A673 (cell line): Measurements from ENCODE around the gene S100A14. TPM values are rescaled to one million over a fixed set of nuclear protein-coding genes. Genes with fewer than 3 reads are reported as not detected.

Source experiments
- BruUV-seq: library from RNA; stranded (reverse); fragments of 400-500 nt; replicated peaks from 2 replicates; lab custom pipeline; 2021; lab: Mats Ljungman, UMichigan
- CTCF ChIA-PET: fragments of 300-600 bp; sonication (Branson Sonifier 250); formaldehyde crosslinking; loops from one replicate; lab custom pipeline; 2022; ENCODE audit warnings: antibody characterized with exemption; lab: Charles Lee
- POLR2A ChIA-PET: fragments of 300-600 bp; sonication (Branson Sonifier 250); formaldehyde crosslinking; loops from one replicate; lab custom pipeline; 2022; ENCODE audit warnings: antibody characterized with exemption; ENCODE audit not compliant: low non-redundant PET; lab: Charles Lee
- DNase-seq: peaks from one replicate; pipeline ENCODE4 v3.0.0-alpha.2; 2015; ENCODE audit warnings: low spot score
- H3K27ac ChIP-seq: fragments of 200-600 bp; sonication (generic); 2 replicates; pipeline ENCODE4 v1.5.1; 2016; ENCODE audit warnings: mixed run types, low read depth, mild to moderate bottlenecking, mixed read lengths, antibody characterized with exemption, low read length; ENCODE audit not compliant: poor library complexity, severe bottlenecking
- H3K27me3 ChIP-seq: fragments of 200-600 bp; sonication (generic); replicated peaks from 2 replicates; pipeline ENCODE4 v1.6.1; 2017; ENCODE audit warnings: mixed run types, low read depth, mild to moderate bottlenecking, mixed read lengths, antibody characterized with exemption, low read length; ENCODE audit not compliant: insufficient read depth, poor library complexity
- H3K36me3 ChIP-seq: fragments of 200-600 bp; sonication (generic); 2 replicates; pipeline ENCODE4 v1.6.1; 2016; ENCODE audit warnings: mixed run types, mild to moderate bottlenecking, mixed read lengths, antibody characterized with exemption, low read length; ENCODE audit not compliant: insufficient read depth, poor library complexity, severe bottlenecking
- H3K4me1 ChIP-seq: fragments of 200-600 bp; sonication (generic); 2 replicates; pipeline ENCODE4 v1.6.1; 2017; ENCODE audit warnings: mixed run types, mild to moderate bottlenecking, mixed read lengths, antibody characterized with exemption, low read length; ENCODE audit not compliant: insufficient read depth, poor library complexity, severe bottlenecking
- H3K4me3 ChIP-seq: fragments of 200-600 bp; sonication (generic); 2 replicates; pipeline ENCODE4 v1.5.1; 2016; ENCODE audit warnings: low read depth, mixed run types, mild to moderate bottlenecking, mixed read lengths, low read length; ENCODE audit not compliant: poor library complexity, severe bottlenecking
- H3K9me3 ChIP-seq: fragments of 200-600 bp; sonication (generic); 2 replicates; pipeline ENCODE4 v1.6.1; 2016; ENCODE audit warnings: mixed run types, low read depth, mild to moderate bottlenecking, mixed read lengths, antibody characterized with exemption, low read length; ENCODE audit not compliant: poor library complexity, severe bottlenecking
- CTCF ChIP-seq: fragments of 300-800, 200-600 bp; sonication (generic); conservative IDR thresholded peaks from 2 replicates; pipeline ENCODE4 v1.5.1; 2017; ENCODE audit warnings: low read depth, mild to moderate bottlenecking, antibody characterized with exemption, low read length, moderate library complexity, mixed read lengths
- EZH2 ChIP-seq: fragments of 200-600 bp; sonication (generic); IDR thresholded peaks from 2 replicates; pipeline ENCODE4 v1.6.1; 2017; ENCODE audit warnings: borderline replicate concordance, low read depth, mild to moderate bottlenecking, mixed read lengths, antibody characterized with exemption, low read length; ENCODE audit not compliant: poor library complexity, severe bottlenecking
- intact Hi-C: fragments of 100-400 bp; cut with micrococcal nuclease; formaldehyde crosslinking; loops from one replicate; pipeline ENCODE4 v1.10.0; 2022; ENCODE audit not compliant: unreplicated experiment
- total RNA-seq: library from RNA; stranded (reverse); gene quantifications from 2 replicates; pipeline ENCODE4 v1.2.3, GENCODE V29; 2021

S100A14 gene
- total RNA-seq, 1 experiment from 2014 or later, result not detected

- BruUV-seq, result no TSS peak
Measured at GRCh38 chr1:153633161-153633753, 17.1 kb upstream of the S100A14 start.

GRCh38 chr1:153631047-153632022 lies 15.2 kb upstream of the S100A14 start:
- BruUV-seq, result no TSS peak
- DNase-seq, result no peak
- no peak overlapping the region for H3K4me3 ChIP-seq
- intact Hi-C loops, result loop anchor here (5.0 kb wide), 1 partner anchor 99 kb away; no protein-coding TSS in a partner anchor
- H3K4me1 ChIP-seq, result peaks cover 32% of the 10 kb centered on the region
- no peaks in the 10 kb centered on the region for H3K9me3 ChIP-seq
- H3K27me3 ChIP-seq, result no peaks in the 10 kb centered on the region
- H3K36me3 ChIP-seq, result peaks cover 7% of the 10 kb centered on the region
- POLR2A ChIA-PET, result no interaction called here
- TF ChIP-seq EZH2 (no peak), CTCF (no peak)
- CTCF ChIA-PET, result no interaction called here
- H3K27ac ChIP-seq, result no peak overlapping the region

More at GRCh38 chr1:153633161-153633753, 17.1 kb upstream of the S100A14 start:
- H3K4me1 ChIP-seq, result peaks cover 15% of the 10 kb centered on the region
- no peak for DNase-seq
- POLR2A ChIA-PET, result interaction anchor here (0.6 to 1.0 kb wide), 3 partner anchors 14 to 86 kb away, joined by 3 to 7 read pairs (median 4); no protein-coding TSS in a partner anchor
- CTCF ChIA-PET, result interaction anchor here (1.5 kb wide), 1 partner anchor 100 kb away, joined by 4 read pairs; no protein-coding TSS in a partner anchor
- H3K27ac ChIP-seq, result no peak overlapping the region
- intact Hi-C loops, result loop anchor here (5.0 kb wide), 1 partner anchor 101 kb away; no protein-coding TSS in a partner anchor
- H3K9me3 ChIP-seq, result no peaks in the 10 kb centered on the region
- H3K4me3 ChIP-seq, result peak overlapping the region; percentile 91
- H3K36me3 ChIP-seq, result peaks cover 26% of the 10 kb centered on the region
- no peaks in the 10 kb centered on the region for H3K27me3 ChIP-seq
- no peak for TF ChIP-seq CTCF
- TF ChIP-seq EZH2, result no peak

- H3K27ac ChIP-seq, result no peak overlapping the region
- no peaks in the 10 kb centered on the region for H3K27me3 ChIP-seq
- no peaks in the 10 kb centered on the region for H3K9me3 ChIP-seq
- H3K4me1 ChIP-seq, result peaks cover 24% of the 10 kb centered on the region
- no peak overlapping the region for H3K4me3 ChIP-seq
- no peaks in the 10 kb centered on the region for H3K36me3 ChIP-seq
- no peak for DNase-seq
- ChIA-PET CTCF (no interaction called here), POLR2A (no interaction called here)
- intact Hi-C loops, result loop anchor here (5.0 kb wide), 1 partner anchor 98 kb away; no protein-coding TSS in a partner anchor
- no TSS peak for BruUV-seq
- no peak for TF ChIP-seq EZH2
- TF ChIP-seq CTCF, result no peak
Measured at GRCh38 chr1:153630384-153630783, 14.3 kb upstream of the S100A14 start.
